Measurements from ENCODE around the gene RABGGTA.

DNA sequence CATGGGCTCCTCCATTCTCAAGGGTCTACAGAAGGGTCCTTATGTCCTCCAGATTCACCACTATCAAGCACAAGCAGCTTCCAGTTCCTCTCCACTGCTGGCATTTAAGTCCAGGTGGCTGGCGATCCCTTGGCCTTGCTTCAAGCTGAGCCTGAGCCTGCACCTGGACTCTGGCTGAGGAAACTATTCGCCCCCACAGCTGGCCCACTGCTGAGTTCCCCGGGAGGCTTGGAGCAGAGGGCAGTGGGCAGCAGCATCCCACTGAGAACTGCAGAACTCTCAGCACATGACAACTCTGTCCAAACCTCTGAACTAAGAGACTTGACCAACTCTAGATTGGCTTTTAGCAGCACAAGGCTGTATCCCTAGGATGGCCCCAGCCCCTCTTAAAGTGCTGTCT, 11.3 kb upstream of the RABGGTA start:
- TF ChIP-seq, protein P1, sequence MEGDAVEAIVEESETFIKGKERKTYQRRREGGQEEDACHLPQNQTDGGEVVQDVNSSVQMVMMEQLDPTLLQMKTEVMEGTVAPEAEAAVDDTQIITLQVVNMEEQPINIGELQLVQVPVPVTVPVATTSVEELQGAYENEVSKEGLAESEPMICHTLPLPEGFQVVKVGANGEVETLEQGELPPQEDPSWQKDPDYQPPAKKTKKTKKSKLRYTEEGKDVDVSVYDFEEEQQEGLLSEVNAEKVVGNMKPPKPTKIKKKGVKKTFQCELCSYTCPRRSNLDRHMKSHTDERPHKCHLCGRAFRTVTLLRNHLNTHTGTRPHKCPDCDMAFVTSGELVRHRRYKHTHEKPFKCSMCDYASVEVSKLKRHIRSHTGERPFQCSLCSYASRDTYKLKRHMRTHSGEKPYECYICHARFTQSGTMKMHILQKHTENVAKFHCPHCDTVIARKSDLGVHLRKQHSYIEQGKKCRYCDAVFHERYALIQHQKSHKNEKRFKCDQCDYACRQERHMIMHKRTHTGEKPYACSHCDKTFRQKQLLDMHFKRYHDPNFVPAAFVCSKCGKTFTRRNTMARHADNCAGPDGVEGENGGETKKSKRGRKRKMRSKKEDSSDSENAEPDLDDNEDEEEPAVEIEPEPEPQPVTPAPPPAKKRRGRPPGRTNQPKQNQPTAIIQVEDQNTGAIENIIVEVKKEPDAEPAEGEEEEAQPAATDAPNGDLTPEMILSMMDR (IDR thresholded peaks at IDR 0.05) = no peak
- no peak for TF ChIP-seq POLR2A (IDR thresholded peaks at IDR 0.05)
